ENCODE data around the gene KDM7A.
"Not testable (repeated sequence)": the region's sequence is repeated elsewhere in the genome, so short reads cannot be mapped to it uniquely, and the experiment has no call there.

KDM7A gene

GRCh38 chr7:140176811-140177702, at the start of gene KDM7A:
Gene KDM7A (minus strand): TSS chr7:140176983. CDS start chr7:140176937, 46 bp downstream.
- DNase-seq: peak; percentile 89

DNA sequence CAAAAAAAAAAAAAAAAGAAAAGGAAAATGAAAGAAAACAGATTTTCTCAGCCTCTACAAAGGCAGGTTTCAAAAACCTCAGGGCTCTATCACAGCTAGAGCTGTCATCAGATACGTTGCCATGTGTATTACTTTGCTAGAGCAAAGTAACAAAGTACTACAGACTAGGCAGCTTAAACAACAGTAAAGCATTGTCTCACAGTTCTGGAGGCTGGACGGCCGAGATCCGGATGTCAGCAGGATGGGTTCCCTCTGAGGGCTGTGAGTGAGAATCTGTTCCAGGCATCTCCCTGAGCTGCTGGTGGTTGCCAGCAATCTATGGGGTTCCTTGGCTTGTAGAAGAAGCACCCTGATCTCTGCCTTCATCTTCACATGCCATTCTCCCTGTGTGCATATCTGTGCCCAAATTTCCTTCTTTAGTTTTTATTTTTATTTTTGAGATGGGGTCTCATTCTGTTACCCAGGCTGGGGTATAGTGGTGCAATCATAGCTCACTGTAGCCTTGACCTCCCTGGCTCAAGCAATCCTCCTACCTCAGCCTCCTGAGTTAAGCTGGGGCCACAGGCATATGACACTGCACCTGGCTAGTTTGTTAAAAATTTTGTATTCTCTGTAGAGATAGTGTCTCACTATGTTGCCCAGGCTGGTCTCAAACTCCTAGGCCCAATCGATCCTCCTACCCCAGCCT, 48.9 kb upstream of the KDM7A start:
- peak; percentile 6 for DNase-seq

DNA sequence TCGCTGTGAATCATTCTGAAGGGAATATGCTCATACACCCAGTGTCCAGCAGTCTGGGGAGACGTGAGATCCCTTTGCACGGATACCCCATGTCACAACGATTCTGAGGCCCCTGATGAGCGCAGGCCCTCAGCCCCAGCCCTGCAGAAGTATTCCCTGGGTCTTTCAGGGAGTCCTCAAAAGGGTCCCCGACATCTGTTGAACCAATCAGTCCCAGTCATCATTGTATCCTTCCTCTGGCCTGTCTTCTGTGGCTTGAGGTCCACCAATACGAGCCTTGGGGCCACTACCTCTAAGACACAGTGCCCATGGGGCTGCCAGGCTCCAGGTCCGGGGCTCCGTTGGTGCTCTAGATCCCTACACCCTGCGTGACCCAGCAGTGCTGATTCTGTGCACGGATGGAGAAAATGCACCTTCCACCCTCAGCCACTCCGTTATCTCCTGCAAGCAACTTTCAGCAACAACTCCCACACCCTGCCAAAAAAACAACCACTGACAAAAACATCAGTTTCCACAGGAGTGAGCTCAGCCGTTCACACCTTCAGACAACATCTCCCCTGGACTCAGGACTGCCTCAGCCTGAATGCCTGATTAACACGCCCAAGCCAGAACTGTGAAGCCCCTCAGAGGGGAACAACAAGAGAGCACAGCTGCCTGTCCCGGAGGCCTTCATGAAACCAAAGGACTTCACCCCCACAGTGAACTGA, 46.9 kb upstream of the KDM7A start:
- no peak for DNase-seq

GRCh38 chr7:140222814-140223213, 46.0 kb upstream of the KDM7A start:
- DNase-seq: no peak

- no peak for DNase-seq
Observed at GRCh38 chr7:140219672-140220524, 43.1 kb upstream of the KDM7A start.

DNA sequence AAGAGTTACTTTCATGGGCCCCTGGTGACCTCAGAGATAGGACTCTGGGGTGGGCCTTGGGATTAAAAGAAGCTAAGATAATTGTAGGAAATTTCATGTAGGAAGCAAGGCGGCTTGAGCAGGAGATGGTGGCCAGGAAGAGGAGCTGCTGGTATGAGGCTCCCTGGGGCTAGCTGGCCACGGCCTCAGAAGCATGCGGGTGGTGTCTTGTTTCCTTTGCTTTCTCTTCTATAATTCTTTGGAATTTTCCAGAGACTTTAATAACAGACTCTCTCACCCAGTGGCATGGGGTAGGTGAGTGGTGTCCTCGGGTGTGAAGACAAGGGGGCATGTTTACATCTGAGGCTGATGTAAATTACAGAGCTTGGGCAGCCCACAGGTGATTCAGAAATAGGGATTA, 41.9 kb upstream of the KDM7A start:
- DNase-seq: no peak

GRCh38 chr7:140217750-140218501, 41.1 kb upstream of the KDM7A start:
- DNase-seq: no peak

GRCh38 chr7:140215281-140215680, 38.5 kb upstream of the KDM7A start:
- DNase-seq: no peak

- DNase-seq: no peak
Observed at GRCh38 chr7:140214075-140214684, 37.4 kb upstream of the KDM7A start.

DNA sequence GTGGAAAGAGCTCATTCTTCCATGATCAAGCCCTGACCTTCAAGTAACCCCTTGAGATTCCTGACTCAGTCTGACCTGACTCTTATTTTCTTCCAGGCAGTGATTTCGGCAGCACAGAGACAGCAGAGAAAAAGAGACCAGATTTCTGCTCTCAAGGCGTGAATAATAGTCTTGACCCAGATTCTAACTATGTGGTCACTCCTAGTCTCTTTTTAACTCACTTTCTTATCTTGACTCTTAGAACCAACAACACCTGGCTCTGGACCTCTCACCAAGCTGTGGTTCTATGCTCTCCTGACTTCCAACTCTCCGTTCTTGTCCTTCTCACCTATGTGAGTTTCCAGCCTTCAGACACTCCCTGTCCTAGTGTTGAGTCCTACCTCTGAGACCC, 36.9 kb upstream of the KDM7A start:
- no peak for DNase-seq

- DNase-seq: no peak
Observed at GRCh38 chr7:140212100-140212881, 35.5 kb upstream of the KDM7A start.

DNA sequence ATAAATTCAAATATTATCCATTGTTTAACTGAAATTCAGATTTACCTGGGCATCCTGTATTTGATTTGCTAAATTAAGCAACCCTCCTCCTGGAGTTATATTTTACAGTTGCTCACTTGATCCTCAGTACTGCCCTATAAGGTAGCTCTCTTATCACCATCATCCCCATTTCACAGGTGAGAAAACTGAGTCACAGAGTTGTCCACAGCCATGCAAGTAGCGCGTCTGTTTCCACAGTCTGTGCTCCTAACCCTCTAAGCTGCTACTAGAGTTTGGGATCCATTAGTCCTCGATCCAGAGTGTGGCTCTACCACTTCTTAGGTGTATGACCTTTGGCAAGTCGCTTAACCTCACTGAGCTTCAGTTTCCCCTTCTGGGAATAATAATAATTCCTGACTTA, 34.9 kb upstream of the KDM7A start:
- DNase-seq: no peak

- peak; percentile 17 for DNase-seq
Observed at GRCh38 chr7:140209866-140210609, 33.3 kb upstream of the KDM7A start.

DNA sequence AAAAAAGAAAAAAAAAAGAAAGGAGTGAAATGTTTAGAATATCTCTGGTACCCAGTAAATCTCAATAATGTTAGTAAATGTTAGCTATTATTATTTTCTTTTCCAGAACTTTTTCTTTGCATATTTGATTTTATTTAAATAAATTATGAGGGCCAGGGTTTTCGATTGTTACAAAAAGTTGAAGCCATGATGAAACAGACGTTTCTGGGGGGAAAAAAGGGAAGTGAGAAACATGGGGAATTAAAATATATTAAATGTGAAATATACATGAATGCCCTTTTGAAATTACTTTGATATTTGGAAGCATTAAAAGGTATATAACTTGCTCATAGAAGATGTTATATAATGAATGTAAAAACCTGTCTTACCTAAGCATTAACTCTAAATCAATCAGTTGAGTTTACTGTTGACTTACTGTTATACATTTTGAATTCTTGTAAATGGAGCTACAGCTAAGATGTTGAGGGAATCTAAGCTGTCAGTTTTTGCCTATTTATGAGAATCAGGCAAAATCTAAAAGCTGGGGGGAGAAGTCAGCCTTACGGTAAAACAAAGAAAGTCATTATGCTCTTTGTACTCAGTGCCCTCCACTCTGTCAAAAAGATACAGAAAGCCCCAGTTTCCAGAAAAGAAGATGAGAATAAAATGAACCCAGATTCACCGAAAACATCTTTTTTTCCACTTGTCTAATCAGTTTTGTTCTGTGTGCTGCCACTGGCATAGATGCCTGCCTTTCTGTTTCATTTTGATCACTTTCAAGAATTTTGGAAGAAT, 30.0 kb upstream of the KDM7A start:
- DNase-seq: peak; percentile 10

DNA sequence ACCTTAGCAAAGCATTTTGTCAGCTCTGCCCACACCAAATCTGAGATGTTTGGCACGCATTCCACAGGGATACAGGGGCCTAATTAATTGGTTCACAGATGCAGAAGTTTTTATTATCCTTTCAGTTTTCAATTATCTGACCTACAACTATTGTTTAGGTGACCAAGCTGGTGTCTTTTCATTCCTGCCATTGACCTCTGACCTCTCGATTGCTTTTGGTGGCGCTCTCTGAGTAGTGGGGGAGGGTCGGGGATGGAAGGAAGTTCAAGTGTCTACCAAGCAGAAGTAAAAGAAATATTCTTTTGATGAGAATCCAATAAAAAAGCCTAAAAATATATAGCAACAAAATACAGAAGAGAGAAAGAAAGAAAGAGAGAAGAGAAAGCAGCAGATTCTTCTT, 28.8 kb upstream of the KDM7A start:
- DNase-seq: no peak

GRCh38 chr7:140203556-140203955, 26.8 kb upstream of the KDM7A start:
- no peak for DNase-seq

DNA sequence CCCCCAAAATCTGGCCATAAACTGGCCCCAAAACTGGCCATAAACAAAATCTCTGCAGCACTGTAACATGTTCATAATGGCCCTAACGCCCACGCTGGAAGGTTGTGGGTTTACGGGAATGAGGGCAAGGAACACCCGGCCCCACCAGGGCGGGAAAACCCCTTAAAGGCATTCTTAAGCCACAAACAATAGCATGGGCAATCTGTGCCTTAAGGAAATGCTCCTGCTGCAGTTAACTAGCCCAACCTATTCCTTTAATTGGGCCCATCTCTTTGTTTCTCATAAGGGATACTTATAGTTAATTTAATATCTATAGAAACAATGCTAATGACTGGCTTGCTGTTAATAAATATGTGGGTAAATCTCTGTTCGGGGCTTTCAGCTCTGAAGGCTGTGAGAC, 26.2 kb upstream of the KDM7A start:
- not testable (repeated sequence) for DNase-seq

DNA sequence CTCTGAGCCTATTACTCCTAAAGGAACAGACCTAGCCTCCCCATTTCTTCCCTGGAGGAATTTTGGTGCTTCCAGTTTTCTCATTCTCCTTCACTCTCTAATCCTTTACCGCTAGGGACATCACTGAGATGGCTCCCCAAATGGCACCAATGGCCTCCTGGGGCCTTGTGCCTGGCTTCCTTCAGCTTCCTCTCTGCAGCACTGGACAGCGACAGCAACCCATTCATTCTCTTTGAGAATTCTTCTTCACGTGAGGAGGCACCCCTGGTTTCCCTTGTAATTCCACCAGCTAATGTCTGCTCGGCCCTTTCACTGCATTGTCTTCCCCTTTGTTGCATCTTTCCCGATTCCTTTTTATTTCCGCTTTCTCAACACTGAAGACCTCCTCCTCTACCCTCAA, 24.6 kb upstream of the KDM7A start:
- no peak for DNase-seq
